Inferior parietal cortex (tissue), 1 donor: Measurements from ENCODE around the gene OSM.

Source experiments
- DNase-seq: peaks from one replicate; pipeline ENCODE4 v3.0.0-alpha.2; 2016; ENCODE audit errors: extremely low spot score

The OSM gene

DNA sequence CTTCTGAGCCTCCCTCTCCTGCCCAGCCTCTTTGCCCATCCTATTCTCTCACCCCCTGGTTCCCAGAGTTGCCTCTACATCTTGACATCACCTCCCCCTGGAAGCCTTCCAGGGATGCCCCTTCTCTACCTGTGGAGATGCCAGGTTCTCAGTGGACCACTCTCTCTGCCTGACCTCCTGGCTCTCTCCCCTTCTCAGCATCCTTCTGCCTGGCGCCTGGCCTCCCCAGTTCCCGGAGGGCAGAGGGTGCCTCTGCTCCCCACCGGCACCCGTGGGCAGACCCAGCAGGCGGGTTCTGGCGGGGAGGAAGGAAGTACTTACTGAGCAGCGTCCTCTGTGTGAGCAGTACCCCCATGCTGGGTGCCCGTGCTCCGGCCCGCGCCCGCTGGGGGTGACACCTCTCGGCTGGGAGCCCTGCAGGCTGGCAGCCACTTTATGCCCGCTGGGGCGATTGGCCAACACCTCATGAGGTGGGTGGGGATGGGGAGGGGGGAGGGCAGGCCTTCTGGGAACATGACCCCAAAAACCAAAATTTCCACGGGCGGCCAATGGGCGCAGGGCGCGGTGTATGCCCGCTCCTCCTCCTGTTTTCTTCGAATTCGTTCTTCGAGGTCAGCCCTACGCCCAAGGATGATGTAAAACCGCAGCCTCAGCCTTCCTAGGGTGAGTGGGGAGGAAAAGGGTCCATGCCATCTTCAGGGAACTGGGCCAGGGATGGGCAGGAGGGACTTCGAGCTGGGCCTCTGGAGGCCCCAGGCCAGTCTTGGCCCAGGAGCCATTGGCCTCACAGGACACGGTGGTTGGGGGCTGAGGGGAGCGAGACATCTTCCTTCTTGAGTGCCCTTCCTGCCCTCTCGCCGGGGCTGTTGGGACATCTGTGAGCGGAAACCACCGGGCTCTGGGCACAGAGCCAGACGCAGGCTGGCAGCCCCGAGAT is at the start of gene OSM:
Gene OSM, minus strand, starts transcription at position 407 of the 937 bp plus-strand sequence. Its CDS starts 52 bp downstream, at position 355.
- DNase-seq: no peak

- no peak for DNase-seq
Measured at GRCh38 chr22:30315962-30316576, 49.4 kb upstream of the OSM start.

- DNase-seq: no peak
Measured at GRCh38 chr22:30314915-30315314, 48.3 kb upstream of the OSM start.

DNA sequence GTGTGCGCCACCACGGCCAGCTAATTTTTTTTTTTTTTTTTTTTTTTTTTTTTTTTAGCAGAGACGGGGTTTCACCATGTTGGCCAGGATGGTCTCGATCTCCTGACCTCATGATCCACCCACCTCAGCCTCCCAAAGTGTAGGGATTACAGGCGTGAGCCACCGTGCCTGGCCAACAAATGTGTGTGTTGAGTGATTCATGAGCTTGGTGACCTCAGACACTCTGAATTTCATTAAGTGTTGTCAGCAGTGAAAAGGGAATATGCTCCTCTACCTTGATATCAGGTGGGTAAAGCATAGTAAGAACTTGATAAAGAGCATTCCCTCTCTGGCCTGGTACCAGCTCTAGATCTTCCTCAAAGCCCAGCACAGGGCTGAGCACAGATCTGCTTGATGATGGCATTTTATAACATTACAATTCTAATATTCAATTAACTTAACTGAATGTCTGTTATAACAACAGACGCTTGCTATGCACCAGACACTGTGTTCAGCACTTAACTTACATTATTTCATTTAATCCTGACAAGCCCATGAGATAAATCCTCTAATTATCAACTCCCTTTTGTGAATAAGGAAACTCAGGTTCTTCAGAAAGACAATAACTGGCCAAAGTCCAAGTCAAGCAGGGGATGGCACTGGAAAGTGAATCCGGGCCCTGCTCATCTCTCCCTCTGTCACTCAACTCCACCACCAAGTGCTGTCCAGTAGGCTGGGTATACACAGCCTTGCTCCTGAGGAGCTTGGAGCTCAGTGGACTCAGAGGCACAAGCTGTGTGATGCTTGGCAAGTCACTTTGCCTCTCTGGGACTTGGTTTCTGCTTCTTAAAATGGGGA is 47.1 kb upstream of the OSM start:
- no peak for DNase-seq

DNA sequence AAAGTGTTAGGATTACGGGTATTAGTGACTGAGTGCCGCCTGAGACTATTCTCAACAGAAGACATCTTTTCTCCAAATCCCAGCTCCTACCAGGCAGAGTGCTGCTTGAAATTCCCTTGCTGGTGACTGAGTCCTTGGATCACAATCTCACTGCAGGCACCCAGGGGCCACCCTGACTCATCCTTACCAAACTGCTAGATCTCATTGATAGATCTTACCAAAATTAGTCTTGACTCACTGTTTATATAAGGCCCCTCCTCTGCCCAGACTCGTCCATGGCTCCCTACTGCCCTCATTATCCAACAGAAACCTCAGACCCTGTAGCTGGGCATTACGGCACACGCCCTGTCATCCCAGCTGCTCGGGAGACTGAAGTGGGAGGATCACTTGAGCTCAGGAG is 45.4 kb upstream of the OSM start:
- DNase-seq: no peak

DNA sequence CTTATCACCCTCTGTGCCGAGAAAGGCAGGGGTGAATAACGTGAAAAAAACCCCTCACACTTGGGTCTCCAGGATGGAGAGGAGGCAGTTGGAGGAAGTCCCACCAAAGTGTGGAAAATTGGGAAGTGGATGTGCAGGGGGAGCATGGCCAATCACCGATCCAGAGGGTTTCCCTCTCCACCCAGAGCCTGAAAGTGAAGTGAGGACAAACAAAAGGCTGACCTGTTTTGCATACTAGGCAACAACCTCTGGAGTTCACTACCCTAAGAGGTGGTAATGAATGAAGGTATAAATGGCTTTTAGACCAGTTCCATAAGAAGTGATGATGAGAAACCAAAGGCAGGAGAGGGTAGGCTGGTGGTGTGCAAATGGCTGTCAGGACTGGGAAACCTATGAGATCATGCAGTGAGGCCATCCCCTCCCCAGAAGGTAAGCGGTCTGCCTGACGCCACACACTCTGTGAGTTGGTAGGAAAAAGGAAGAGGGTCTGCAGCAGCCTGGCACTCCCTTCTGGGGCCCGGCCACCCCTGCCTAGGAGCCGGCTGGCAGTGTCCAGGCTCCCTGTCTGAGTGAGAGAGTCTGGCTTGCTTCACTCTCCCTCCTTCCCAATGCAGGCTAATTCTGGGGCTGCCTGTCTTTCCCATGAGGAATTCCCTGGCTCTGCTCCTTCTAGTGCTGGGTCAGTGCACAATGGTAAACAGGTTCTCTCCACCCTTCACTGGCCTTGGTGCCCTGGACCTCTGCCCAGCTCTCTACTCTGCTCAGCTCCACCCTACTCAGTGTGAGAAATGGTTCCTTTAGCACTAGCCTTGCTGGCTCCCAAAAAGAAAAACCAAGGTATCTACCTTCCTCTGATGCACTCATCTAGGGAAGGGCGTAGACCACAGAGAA is 44.5 kb upstream of the OSM start:
- no peak for DNase-seq

DNA sequence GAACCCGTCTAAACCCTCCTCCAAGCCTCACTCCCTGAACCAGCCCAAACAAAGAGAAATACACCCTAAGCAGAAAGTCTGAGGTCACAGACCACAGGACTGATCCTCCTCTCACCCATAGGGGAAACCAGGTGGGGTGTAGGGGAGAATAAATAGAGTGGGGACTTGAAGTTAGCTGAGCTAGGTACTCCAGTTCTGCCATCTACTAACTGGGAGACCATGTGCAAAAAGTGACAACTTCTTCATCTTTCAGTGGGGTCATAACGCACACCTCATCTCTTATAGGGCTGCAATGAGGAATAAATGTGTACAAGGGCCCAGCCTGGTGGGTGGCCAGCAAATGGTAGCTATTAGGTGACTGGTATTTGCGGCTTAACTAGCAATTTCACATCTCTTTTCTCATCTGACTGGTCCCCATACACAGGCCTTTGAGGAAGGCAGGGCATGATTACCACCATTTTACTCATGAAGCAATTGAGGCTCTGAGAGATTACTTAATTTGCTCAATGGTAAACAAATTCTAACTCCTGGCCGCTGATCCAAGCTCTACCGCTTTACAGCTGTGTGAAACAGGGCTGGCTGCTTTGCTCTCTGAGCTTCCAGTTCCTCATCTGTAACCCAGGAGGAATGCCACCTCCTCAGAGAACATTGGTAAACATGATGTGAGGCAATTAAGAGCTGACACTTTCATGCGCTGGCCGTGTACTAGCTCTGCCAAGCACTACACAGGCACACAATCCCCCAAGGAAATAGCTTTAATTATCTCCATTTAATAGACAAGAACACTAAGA is 43.5 kb upstream of the OSM start:
- DNase-seq: no peak

DNA sequence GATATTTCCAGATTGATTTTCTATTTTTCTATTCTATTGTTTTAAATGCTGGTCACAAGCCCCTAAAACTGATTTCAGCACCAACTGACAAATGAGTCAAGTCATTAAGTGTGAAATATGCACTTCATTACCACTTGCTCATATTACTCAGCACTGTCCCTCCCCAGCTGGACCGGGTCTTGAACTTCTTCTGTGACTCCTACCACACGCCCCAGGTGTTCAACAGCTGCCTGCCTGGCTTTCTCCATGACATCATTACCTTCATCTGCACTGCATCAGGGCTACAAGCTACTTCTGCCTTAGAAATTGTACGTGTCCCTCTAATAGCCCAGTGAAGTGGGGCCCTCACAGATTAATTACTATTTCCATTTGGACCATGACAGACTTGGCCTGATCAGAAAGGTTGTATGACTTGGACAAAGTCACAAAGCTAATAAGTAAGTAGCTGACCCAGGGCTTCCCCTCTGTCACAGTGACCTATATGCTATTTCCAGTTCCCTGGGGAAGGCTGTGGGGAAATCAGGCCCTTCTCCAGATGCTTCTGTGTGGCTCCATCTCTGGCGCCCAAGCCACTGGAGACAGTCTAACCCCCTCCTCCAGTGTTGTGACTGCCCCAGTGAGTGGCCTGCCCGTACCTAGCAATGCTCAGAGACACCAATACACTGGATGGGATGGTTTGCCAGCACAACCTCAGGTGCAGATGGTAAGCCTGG is 42.0 kb upstream of the OSM start:
- DNase-seq: no peak

- no peak for DNase-seq
Measured at GRCh38 chr22:30308093-30308492, 41.4 kb upstream of the OSM start.

DNA sequence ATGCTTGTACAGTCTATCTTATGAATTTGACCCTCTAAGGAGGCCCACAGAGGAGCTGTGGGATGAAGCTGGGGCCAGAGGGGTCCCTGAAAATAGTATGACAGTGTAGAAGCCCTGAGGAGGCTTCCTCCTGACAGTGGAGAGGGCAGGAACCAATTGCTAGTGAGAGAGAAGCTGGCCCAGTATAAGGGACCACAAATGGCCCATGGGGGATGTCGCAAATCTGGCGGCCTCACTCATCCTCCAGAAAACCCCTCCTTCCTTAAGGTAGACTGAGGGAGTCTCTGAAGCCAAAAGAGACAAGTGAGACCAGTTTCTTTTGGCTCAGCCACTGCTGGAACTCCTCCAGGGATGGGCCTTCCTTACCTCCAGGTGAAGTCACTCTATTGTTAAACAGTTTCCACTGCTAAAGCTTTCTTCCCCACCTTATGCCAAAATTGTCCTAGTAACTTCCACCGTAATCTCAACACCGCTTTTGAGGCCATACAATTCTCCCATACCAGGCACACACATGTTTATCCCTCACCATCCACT is 40.5 kb upstream of the OSM start:
- DNase-seq: no peak

- no peak for DNase-seq
Measured at GRCh38 chr22:30306627-30307011, 40.0 kb upstream of the OSM start.

- no peak for DNase-seq
Measured at GRCh38 chr22:30305906-30306626, 39.4 kb upstream of the OSM start.

DNA sequence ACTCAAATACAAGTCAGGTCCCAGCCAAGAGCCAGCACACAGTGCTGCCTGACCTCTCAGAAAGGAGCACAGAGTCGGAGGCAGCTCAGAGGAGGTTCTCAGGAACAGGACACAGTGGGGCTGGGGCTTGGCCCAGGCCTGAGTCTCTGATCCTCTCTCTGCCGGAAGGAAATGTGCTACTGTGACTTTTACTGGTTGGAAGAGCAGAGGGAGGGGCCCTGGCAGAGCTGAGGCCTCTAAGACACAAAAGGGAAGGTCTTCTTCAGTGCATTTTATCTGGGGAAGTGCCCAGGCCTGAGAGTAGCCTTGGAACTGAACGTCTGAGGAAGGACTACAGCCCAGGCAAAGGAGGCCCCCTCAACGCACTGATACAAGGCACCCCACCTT is 38.9 kb upstream of the OSM start:
- no peak for DNase-seq

DNA sequence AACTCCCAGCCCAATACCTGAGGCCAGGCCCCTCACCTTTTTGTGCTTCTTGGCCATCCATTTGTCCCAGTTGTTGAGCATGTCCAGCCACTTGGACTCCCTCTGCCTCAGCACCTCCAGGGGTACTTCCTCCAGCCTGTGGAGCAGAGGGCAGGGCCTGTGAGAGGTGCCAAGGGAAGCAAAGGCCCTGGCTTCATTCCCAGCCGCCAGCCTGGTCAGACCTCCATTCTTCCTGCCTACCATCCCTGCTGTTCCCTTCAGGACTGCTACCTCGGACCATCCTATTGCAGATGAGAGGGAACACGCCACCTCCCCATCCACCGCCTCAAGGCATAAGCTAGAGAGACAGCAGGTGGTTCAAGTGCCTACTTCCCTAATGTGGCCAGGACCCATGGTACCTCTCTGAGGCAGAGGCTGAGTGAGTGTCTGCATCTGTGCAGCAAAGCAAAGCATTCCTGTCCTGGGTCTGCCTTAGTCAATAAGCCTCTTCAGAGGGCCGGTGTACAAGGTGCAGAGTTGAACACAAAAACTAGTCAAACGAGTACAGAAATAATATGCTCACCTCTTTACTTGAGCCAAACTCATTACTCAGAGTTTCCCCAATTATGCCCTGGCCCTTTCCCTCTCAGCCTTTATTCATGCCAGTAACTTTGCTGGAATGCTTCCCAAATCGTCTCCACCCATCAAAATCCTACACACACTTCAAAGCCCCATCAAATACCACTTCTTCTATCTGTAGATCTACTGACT is 38.0 kb upstream of the OSM start:
- no peak for DNase-seq

GRCh38 chr22:30302810-30303138 is 36.1 kb upstream of the OSM start:
- no peak for DNase-seq

GRCh38 chr22:30301995-30302809 is 35.6 kb upstream of the OSM start:
- no peak for DNase-seq

DNA sequence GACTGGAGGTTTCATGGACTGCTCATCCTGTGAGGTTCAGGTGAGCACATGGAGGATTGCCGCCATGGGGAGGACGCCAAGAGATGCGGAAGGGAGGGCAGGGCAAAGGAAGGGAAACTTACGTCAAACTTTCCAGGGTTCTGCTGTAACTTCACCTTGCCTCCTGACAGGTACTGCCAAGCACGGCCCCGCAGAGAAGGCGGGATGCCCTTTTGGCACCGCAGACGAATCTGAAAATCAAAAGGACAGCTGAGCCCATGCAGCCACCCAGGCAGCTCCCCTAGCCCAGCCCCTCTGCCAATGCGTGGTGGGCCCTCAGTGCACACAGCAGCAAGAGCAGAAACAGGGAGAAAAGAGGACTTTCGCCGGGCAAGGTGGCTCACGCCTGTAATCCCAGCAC is 32.7 kb upstream of the OSM start:
- DNase-seq: no peak
